ENCODE results near the gene NIPSNAP3A.

GRCh38 chr9:104802906-104803305 lies 55.4 kb downstream of the NIPSNAP3A start:
- no peak for TF ChIP-seq CTCF (IDR thresholded peaks at IDR 0.05)
- no peak for TF ChIP-seq REST (IDR thresholded peaks at IDR 0.05)
- TF ChIP-seq ELK1 (IDR thresholded peaks at IDR 0.05; ENCODE audit: low read depth, low read length): no peak
- TF ChIP-seq RAD21 (conservative IDR thresholded peaks at IDR 0.05 in 1 of 2, IDR thresholded peaks at IDR 0.05 in 1 of 2): no peak
- no peak for TF ChIP-seq POLR2A (IDR thresholded peaks at IDR 0.05; ENCODE audit: low read length)
- TF ChIP-seq JUNB (IDR thresholded peaks at IDR 0.05): no peak
- no peak for TF ChIP-seq E2F6 (IDR thresholded peaks at IDR 0.05; ENCODE audit: borderline replicate concordance, low read depth)
- no peak for TF ChIP-seq MAX (IDR thresholded peaks at IDR 0.05)
- no peak for TF ChIP-seq MAFK (IDR thresholded peaks at IDR 0.05; ENCODE audit: partially characterized antibody)
- no peak for TF ChIP-seq NPAS2 (CRISPR knock-in tag; IDR thresholded peaks at IDR 0.05; ENCODE audit: borderline replicate concordance)
- TF ChIP-seq ZFP36 (IDR thresholded peaks at IDR 0.05; ENCODE audit: borderline replicate concordance, partially characterized antibody): no peak

All from A549 (cell line).